Nephron progenitor cell (in vitro differentiated cells): Measurements from ENCODE around the gene SPSB3.

Experiments
- DNase-seq: peaks from one replicate; pipeline ENCODE4 v3.0.0; 2021
- H3K27ac Mint-ChIP-seq: 2 replicates; pipeline ENCODE4 v1.8.0; 2021; ENCODE audit warnings: mild to moderate bottlenecking, moderate library complexity, mixed read lengths
- H3K27me3 Mint-ChIP-seq: 2 replicates; pipeline ENCODE4 v1.8.0; 2021; ENCODE audit warnings: mild to moderate bottlenecking, low read depth, mixed read lengths; ENCODE audit not compliant: poor library complexity
- H3K36me3 Mint-ChIP-seq: 2 replicates; pipeline ENCODE4 v1.8.0; 2021; ENCODE audit warnings: low read depth, mixed read lengths
- H3K4me1 Mint-ChIP-seq: 2 replicates; pipeline ENCODE4 v1.8.0; 2021; ENCODE audit warnings: mixed read lengths
- H3K4me3 Mint-ChIP-seq: 2 replicates; pipeline ENCODE4 v1.8.0; 2021; ENCODE audit warnings: mild to moderate bottlenecking, moderate library complexity, mixed read lengths
- H3K9me3 Mint-ChIP-seq: 2 replicates; pipeline ENCODE4 v1.8.0; 2021; ENCODE audit warnings: mild to moderate bottlenecking, moderate library complexity, mixed read lengths
- CTCF ChIP-seq: fragments of 200-600 bp; sonication (generic); IDR thresholded peaks from 2 replicates; pipeline ENCODE4 v1.5.0; 2021; ENCODE audit warnings: antibody characterized with exemption

SPSB3 gene

GRCh38 chr16:1781758-1782407 lies 488 bp downstream of the SPSB3 start:
- Mint-ChIP-seq H3K4me3 (peak overlapping the region; percentile 96), H3K27me3 (no peaks in the 10 kb centered on the region), H3K36me3 (peaks cover 4% of the 10 kb centered on the region), H3K9me3 (no peaks in the 10 kb centered on the region), H3K27ac (peak overlapping the region; percentile 64), H3K4me1 (peaks cover 27% of the 10 kb centered on the region)
- peak; percentile 61 for DNase-seq
- TF ChIP-seq CTCF: no peak

GRCh38 chr16:1781254-1781653 lies 1.1 kb downstream of the SPSB3 start:
- H3K4me1 Mint-ChIP-seq: peaks cover 27% of the 10 kb centered on the region
- TF ChIP-seq CTCF: no peak
- DNase-seq: peak; percentile 1
- H3K4me3 Mint-ChIP-seq: peak overlapping the region; percentile 88
- no peaks in the 10 kb centered on the region for H3K9me3 Mint-ChIP-seq
- H3K36me3 Mint-ChIP-seq: peaks cover 4% of the 10 kb centered on the region
- no peaks in the 10 kb centered on the region for H3K27me3 Mint-ChIP-seq
- no peak overlapping the region for H3K27ac Mint-ChIP-seq

- Mint-ChIP-seq H3K27ac (no peak overlapping the region), H3K4me3 (peak overlapping the region; percentile 88), H3K4me1 (peaks cover 27% of the 10 kb centered on the region), H3K36me3 (peaks cover 4% of the 10 kb centered on the region), H3K27me3 (no peaks in the 10 kb centered on the region), H3K9me3 (no peaks in the 10 kb centered on the region)
- TF ChIP-seq CTCF: no peak
- no peak for DNase-seq
Measured at GRCh38 chr16:1780677-1781072, 1.7 kb downstream of the SPSB3 start.

GRCh38 chr16:1779741-1780676 lies 2.4 kb downstream of the SPSB3 start:
- Mint-ChIP-seq H3K27ac (no peak overlapping the region), H3K27me3 (no peaks in the 10 kb centered on the region)

GRCh38 chr16:1779234-1779701 lies 3.1 kb downstream of the SPSB3 start:
- no peak for TF ChIP-seq CTCF
- peaks cover 4% of the 10 kb centered on the region for H3K36me3 Mint-ChIP-seq
- peak overlapping the region; percentile 24 for H3K27ac Mint-ChIP-seq
- H3K4me1 Mint-ChIP-seq: peaks cover 23% of the 10 kb centered on the region
- no peak for DNase-seq
- no peak overlapping the region for H3K4me3 Mint-ChIP-seq
- H3K27me3 Mint-ChIP-seq: no peaks in the 10 kb centered on the region
- H3K9me3 Mint-ChIP-seq: no peaks in the 10 kb centered on the region

More at GRCh38 chr16:1779741-1780676, 2.4 kb downstream of the SPSB3 start:
- TF ChIP-seq CTCF: no peak
- no peaks in the 10 kb centered on the region for H3K9me3 Mint-ChIP-seq
- H3K4me1 Mint-ChIP-seq: peaks cover 24% of the 10 kb centered on the region
- peaks cover 4% of the 10 kb centered on the region for H3K36me3 Mint-ChIP-seq
- DNase-seq: no peak
- H3K4me3 Mint-ChIP-seq: peak overlapping the region; percentile 88
